IMR-90 (cell line): ENCODE results near the gene GPR176. TPM values are rescaled to one million over a fixed set of nuclear protein-coding genes. Genes with fewer than 3 reads are reported as not detected.
A peak's percentile ranks its signal among the peaks of the same experiment; 100 is the strongest.

Source experiments
- ATAC-seq: fragments of 200-7000 bp; cut with Tn5 transposase; 2 replicates; pipeline ENCODE4 v1.9.1; 2020; ENCODE audit warnings: low read depth, mild to moderate bottlenecking, moderate library complexity
- BruUV-seq: library from RNA; stranded (reverse); fragments of 400-500 nt; replicated peaks from 2 replicates; lab custom pipeline; 2021; lab: Mats Ljungman, UMichigan
- CTCF ChIA-PET: fragments of 300-600 bp; formaldehyde crosslinking; extraction: SDS; loops from one replicate; lab custom pipeline; 2021; ENCODE audit warnings: antibody characterized with exemption; lab: Yijun Ruan, JAX
- POLR2A ChIA-PET: fragments of 300-600 bp; sonication (Branson Sonifier 250); formaldehyde crosslinking; loops from one replicate; lab custom pipeline; 2022; ENCODE audit warnings: antibody characterized with exemption; ENCODE audit not compliant: unreplicated experiment; lab: Charles Lee
- DNase-seq: peaks from one replicate; pipeline ENCODE4 v3.0.0; 2013
- H2AFZ ChIP-seq: replicated peaks from 2 replicates; pipeline ENCODE3; 2013; ENCODE audit warnings: low read length, mild to moderate bottlenecking; ENCODE audit not compliant: poor library complexity
- H2AK5ac ChIP-seq: 2 replicates; pipeline ENCODE4 v1.6.1; 2013; ENCODE audit warnings: low read depth, low read length, inconsistent platforms
- H2AK9ac ChIP-seq: replicated peaks from 2 replicates; pipeline ENCODE3; 2013; ENCODE audit warnings: mild to moderate bottlenecking, low read depth, low read length, moderate library complexity; ENCODE audit not compliant: poor library complexity
- H2BK120ac ChIP-seq: 2 replicates; pipeline ENCODE4 v1.6.1; 2013; ENCODE audit warnings: low read depth, low read length, inconsistent platforms
- H2BK15ac ChIP-seq: 3 replicates; pipeline ENCODE4 v1.6.1; 2013; ENCODE audit warnings: low read depth, low read length, inconsistent platforms
- H2BK20ac ChIP-seq: 2 replicates; pipeline ENCODE4 v1.6.1; 2013; ENCODE audit warnings: low read depth, mild to moderate bottlenecking, inconsistent platforms, low read length, moderate library complexity
- H2BK5ac ChIP-seq: 2 replicates; pipeline ENCODE4 v1.6.1; 2013; ENCODE audit warnings: mild to moderate bottlenecking, low read depth, low read length, inconsistent platforms; ENCODE audit not compliant: poor library complexity, severe bottlenecking
- H3K14ac ChIP-seq: replicated peaks from 2 replicates; pipeline ENCODE4 v1.6.1; 2013; ENCODE audit warnings: low read depth, low read length, inconsistent platforms
- H3K18ac ChIP-seq: 2 replicates; pipeline ENCODE4 v1.6.1; 2013; ENCODE audit warnings: low read depth, low read length, control low read depth
- H3K23ac ChIP-seq: 2 replicates; pipeline ENCODE4 v1.6.1; 2013; ENCODE audit warnings: low read depth, low read length, inconsistent platforms
- H3K27ac ChIP-seq: 2 replicates; pipeline ENCODE4 v1.5.1; 2013; ENCODE audit warnings: mild to moderate bottlenecking, control low read depth, low read length; ENCODE audit not compliant: insufficient read depth
- H3K27me3 ChIP-seq: 2 replicates; pipeline ENCODE4 v1.6.1; 2013; ENCODE audit warnings: low read length; ENCODE audit not compliant: control insufficient read depth, insufficient read depth
- H3K36me3 ChIP-seq: 2 replicates; pipeline ENCODE4 v1.6.1; 2013; ENCODE audit warnings: low read length, mixed read lengths; ENCODE audit not compliant: control insufficient read depth, insufficient read depth
- H3K4ac ChIP-seq: 2 replicates; pipeline ENCODE4 v1.6.1; 2013; ENCODE audit warnings: low read depth, low read length, inconsistent platforms
- H3K4me1 ChIP-seq: 2 replicates; pipeline ENCODE4 v1.6.1; 2013; ENCODE audit warnings: low read length, mixed read lengths; ENCODE audit not compliant: control insufficient read depth, insufficient read depth
- H3K4me2 ChIP-seq: 2 replicates; pipeline ENCODE4 v1.6.1; 2013; ENCODE audit warnings: low read depth, mild to moderate bottlenecking, control low read depth, low read length, moderate library complexity
- H3K4me3 ChIP-seq: 2 replicates; pipeline ENCODE4 v1.5.1; 2013; ENCODE audit warnings: low read depth, mild to moderate bottlenecking, control low read depth, low read length, moderate library complexity; ENCODE audit not compliant: insufficient read depth
- H3K56ac ChIP-seq: 2 replicates; pipeline ENCODE4 v1.6.1; 2013; ENCODE audit warnings: low read length, inconsistent platforms; ENCODE audit not compliant: insufficient read depth; ENCODE audit errors: extremely low read depth
- H3K79me1 ChIP-seq, 2 experiments: 2 replicates each; pipeline ENCODE4 v1.6.1; 2013; ENCODE audit warnings: low read length in 2 of 2, inconsistent platforms in 1 of 2, low read depth in 1 of 2
- H3K9ac ChIP-seq: 2 replicates; pipeline ENCODE4 v1.6.1; 2013; ENCODE audit warnings: low read depth, low read length, control low read depth
- H3K9me1 ChIP-seq: 2 replicates; pipeline ENCODE4 v1.6.1; 2013; ENCODE audit warnings: low read length, inconsistent platforms; ENCODE audit not compliant: insufficient read depth
- H3K9me3 ChIP-seq: 2 replicates; pipeline ENCODE4 v1.6.1; 2013; ENCODE audit warnings: low read length; ENCODE audit not compliant: control insufficient read depth, insufficient read depth
- H4K20me1 ChIP-seq: 2 replicates; pipeline ENCODE4 v1.6.1; 2013; ENCODE audit warnings: low read length, inconsistent platforms; ENCODE audit not compliant: insufficient read depth
- H4K5ac ChIP-seq: 2 replicates; pipeline ENCODE4 v1.6.1; 2013; ENCODE audit warnings: mild to moderate bottlenecking, low read depth, low read length, control low read depth
- H4K8ac ChIP-seq, 2 experiments: 2 replicates each; pipeline ENCODE4 v1.6.1; 2013; ENCODE audit warnings: low read depth in 2 of 2, low read length in 2 of 2, control low read depth in 1 of 2, inconsistent platforms in 1 of 2
- H4K91ac ChIP-seq: 2 replicates; pipeline ENCODE4 v1.6.1; 2013; ENCODE audit warnings: low read depth, low read length, inconsistent platforms; ENCODE audit not compliant: insufficient read depth
- BHLHE40 ChIP-seq: fragments of 150-350 bp; IDR thresholded peaks from 2 replicates; pipeline ENCODE4 v1.6.1; 2016; ENCODE audit warnings: mild to moderate bottlenecking, low read depth, low read length
- CEBPB ChIP-seq: IDR thresholded peaks from 2 replicates; pipeline ENCODE4 v1.6.1; 2012; ENCODE audit warnings: low read depth, low read length, improper control_type of control experiment
- CHD1 ChIP-seq: IDR thresholded peaks from 2 replicates; pipeline ENCODE4 v1.6.1; 2012; ENCODE audit warnings: low read depth, low read length, improper control_type of control experiment
- CTCF ChIP-seq: conservative IDR thresholded peaks from 2 replicates; pipeline ENCODE4 v1.5.1; 2012; ENCODE audit warnings: mild to moderate bottlenecking, low read depth, low read length, improper control_type of control experiment
- ELK1 ChIP-seq: fragments of 150-350 bp; IDR thresholded peaks from 2 replicates; pipeline ENCODE4 v1.6.1; 2016; ENCODE audit warnings: low read depth, mild to moderate bottlenecking, low read length, moderate library complexity, borderline replicate concordance
- FOS ChIP-seq: fragments of 150-350 bp; IDR thresholded peaks from 2 replicates; pipeline ENCODE4 v1.6.1; 2016; ENCODE audit warnings: low read depth, low read length
- MAFK ChIP-seq: IDR thresholded peaks from 2 replicates; pipeline ENCODE4 v1.6.1; 2012; ENCODE audit warnings: low read depth, low read length, improper control_type of control experiment
- MAZ ChIP-seq: IDR thresholded peaks from 2 replicates; pipeline ENCODE4 v1.6.1; 2012; ENCODE audit warnings: low read depth, mild to moderate bottlenecking, low read length, improper control_type of control experiment, moderate library complexity, borderline replicate concordance
- MXI1 ChIP-seq: IDR thresholded peaks from 2 replicates; pipeline ENCODE4 v1.6.1; 2012; ENCODE audit warnings: low read depth, mild to moderate bottlenecking, low read length, moderate library complexity, borderline replicate concordance
- POLR2A ChIP-seq: IDR thresholded peaks from 2 replicates; pipeline ENCODE4 v1.6.1; 2012; ENCODE audit warnings: mild to moderate bottlenecking, low read depth, low read length
- RAD21 ChIP-seq: IDR thresholded peaks from 2 replicates; pipeline ENCODE4 v1.6.1; 2012; ENCODE audit warnings: low read length, improper control_type of control experiment
- RCOR1 ChIP-seq: IDR thresholded peaks from 2 replicates; pipeline ENCODE4 v1.6.1; 2012; ENCODE audit warnings: mild to moderate bottlenecking, low read length, improper control_type of control experiment; ENCODE audit not compliant: insufficient replicate concordance
- RFX5 ChIP-seq: IDR thresholded peaks from 2 replicates; pipeline ENCODE4 v1.8.0; 2012; ENCODE audit warnings: low read depth, mild to moderate bottlenecking, low read length, moderate library complexity
- SMC3 ChIP-seq: fragments of 150-350 bp; IDR thresholded peaks from 2 replicates; pipeline ENCODE4 v1.6.1; 2016; ENCODE audit warnings: low read depth, mild to moderate bottlenecking, antibody characterized with exemption, low read length, moderate library complexity
- USF2 ChIP-seq: fragments of 150-350 bp; IDR thresholded peaks from 2 replicates; pipeline ENCODE4 v1.6.1; 2017; ENCODE audit warnings: mild to moderate bottlenecking, antibody characterized with exemption, low read length, low read depth
- WGBS, 2 experiments: methylation state at CpG; one replicate each; pipeline versions ENCODE4 v1.1.5 to v1.1.7; 2013; ENCODE audit warnings: missing lambda C conversion rate in 2 of 2; ENCODE audit not compliant: insufficient read length in 1 of 2; ENCODE audit errors: extremely low coverage in 2 of 2; 5-methylcytosine and 5-hydroxymethylcytosine counted together
- dilution Hi-C: fragments of 300-500 bp; cut with HindIII; formaldehyde crosslinking; loops from one replicate; pipeline ENCODE4 v1.14.3; 2018; ENCODE audit warnings: low sequenced_read_pairs; ENCODE audit not compliant: unreplicated experiment
- in situ Hi-C: fragments of 300-500 bp; cut with MboI; formaldehyde crosslinking; loops from 3 replicates; pipeline ENCODE4 v1.14.3; 2019; ENCODE audit warnings: low sequenced_read_pairs, inconsistent platforms, mixed read lengths
- intact Hi-C: fragments of 100-400 bp; cut with micrococcal nuclease; formaldehyde crosslinking; loops from 2 replicates; pipeline ENCODE4 v1.10.0; 2022
- polyA plus RNA-seq, 3 experiments: library from polyadenylated mRNA; depleted of rRNA; stranded (reverse); fragments of >200 nt; gene quantifications; 2 replicates each; pipeline ENCODE4 v1.2.3, GENCODE V29; 2012; ENCODE audit warnings: low replicate concordance in 1 of 3
- total RNA-seq: library from RNA; depleted of rRNA; stranded (reverse); fragments of >200 nt; gene quantifications from 2 replicates; pipeline ENCODE4 v1.2.3, GENCODE V29; 2012

Gene GPR176
- total and polyA plus RNA-seq, 2 of the 4 experiments (the other 2 are of a cell fraction) = 114 to 246 TPM

GRCh38 chr15:39908186-39908585, 11.9 kb downstream of the GPR176 start:
- Histone ChIP-seq H3K4me2 (peak overlapping the region; percentile 13), H2BK20ac (peak overlapping the region; percentile 47; the same call in 1 of the 2 replicates), H4K5ac (no peak overlapping the region), H3K4me1 (peaks cover 29% of the 10 kb centered on the region), H3K79me1 (peaks cover 29 to 81% of the 10 kb centered on the region in 2 experiments), H2BK15ac (no peak overlapping the region; the same call in 2 of the 3 replicates), H3K27ac (peak overlapping the region; percentile 51; the same call in 1 of the 2 replicates), H3K27me3 (no peaks in the 10 kb centered on the region), H2AK9ac (no peak overlapping the region), H2AK5ac (peak overlapping the region; percentile 38; the same call in 1 of the 2 replicates), H3K4me3 (no peak overlapping the region), H3K36me3 (peaks cover 2% of the 10 kb centered on the region), H4K91ac (no peak overlapping the region), H4K8ac (peak overlapping the region in 1 of 2 experiments; percentile 35; a peak in 1 of 4 replicates), H3K18ac (no peak overlapping the region), H3K4ac (peak overlapping the region; percentile 54), H2BK5ac (peak overlapping the region; percentile 40), H3K9me1 (peaks cover 37% of the 10 kb centered on the region), H2AFZ (no peak overlapping the region), H3K14ac (no peak overlapping the region; the same call in 1 of the 2 replicates), H3K56ac (no peak overlapping the region), H3K9me3 (no peaks in the 10 kb centered on the region), H3K9ac (no peak overlapping the region), H4K20me1 (peaks cover 91% of the 10 kb centered on the region), H2BK120ac (peak overlapping the region; percentile 12; the same call in 1 of the 2 replicates), H3K23ac (no peak overlapping the region)
- DNase-seq = peak; percentile 96
- TF ChIP-seq USF2 = no peak
- no peak for TF ChIP-seq CTCF
- TF ChIP-seq RCOR1 = no peak
- TF ChIP-seq SMC3 = 0 out of 2 replicates have a peak, but pooled peaks have one; percentile 18
- TF ChIP-seq ELK1 = no peak
- no peak for TF ChIP-seq MAZ
- TF ChIP-seq CEBPB = peak; percentile 96
- TF ChIP-seq MXI1 = no peak
- no peak for TF ChIP-seq RAD21
- TF ChIP-seq MAFK = peak; percentile 5; the same call in 1 of the 2 replicates
- TF ChIP-seq BHLHE40 = peak; percentile 44
- no peak for TF ChIP-seq RFX5
- peak; percentile 80 for TF ChIP-seq FOS
- TF ChIP-seq CHD1 = no peak
- no peak for TF ChIP-seq POLR2A
- in situ Hi-C loops (no loop called here), dilution Hi-C loops (no loop called here), intact Hi-C loops (no loop called here)
- ChIA-PET CTCF (interaction anchor here (0.6 to 1.8 kb wide), 2 partner anchors 20 to 309 kb away, joined by 3 to 10 read pairs; no protein-coding TSS in a partner anchor), POLR2A (interaction anchor here (1.2 kb wide), 1 partner anchor 11 kb away, joined by 4 read pairs; no protein-coding TSS in a partner anchor)
- BruUV-seq = no TSS peak
- no CpG with 5 or more reads among the region's 1 CpG for WGBS, 2 experiments
- ATAC-seq = peak; percentile 95
